Fibroblast of pulmonary artery (primary cell): ENCODE results near the gene GREB1L.

Source experiments
- DNase-seq: peaks from one replicate; pipeline ENCODE4 v3.0.0-alpha.2; 2010; ENCODE audit warnings: low read depth
- H3K4me3 ChIP-seq: replicated peaks from 2 replicates; pipeline ENCODE4 v1.5.1; 2011; ENCODE audit warnings: low read depth, mild to moderate bottlenecking, control low read depth, low read length, moderate library complexity
- TF ChIP-seq, protein P1 (sequence below): IDR thresholded peaks from 2 replicates; pipeline ENCODE4 v1.5.1; 2011; ENCODE audit warnings: mild to moderate bottlenecking, control low read depth, low read length, inconsistent platforms; ENCODE audit errors: missing control alignments

GREB1L gene

DNA sequence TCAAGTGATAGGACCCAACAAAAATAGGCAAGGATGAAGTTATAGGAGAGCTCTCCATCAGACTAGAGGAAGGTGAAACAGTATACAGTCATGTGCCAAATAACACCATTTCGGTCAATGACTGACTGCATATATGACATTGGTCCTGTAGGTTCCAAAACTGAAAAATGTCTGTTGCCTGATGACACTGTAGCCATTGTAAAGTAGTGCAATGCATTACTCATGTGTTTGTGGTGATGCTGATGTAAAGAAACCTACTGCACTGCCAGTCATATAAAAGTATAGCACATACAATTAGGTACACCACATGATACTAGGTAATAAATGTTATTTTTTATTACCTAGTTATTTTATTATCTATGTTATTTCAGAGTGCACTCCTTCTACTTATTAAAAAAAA is 147.9 kb downstream of the GREB1L start:
- no peak for DNase-seq
- TF ChIP-seq, protein P1, sequence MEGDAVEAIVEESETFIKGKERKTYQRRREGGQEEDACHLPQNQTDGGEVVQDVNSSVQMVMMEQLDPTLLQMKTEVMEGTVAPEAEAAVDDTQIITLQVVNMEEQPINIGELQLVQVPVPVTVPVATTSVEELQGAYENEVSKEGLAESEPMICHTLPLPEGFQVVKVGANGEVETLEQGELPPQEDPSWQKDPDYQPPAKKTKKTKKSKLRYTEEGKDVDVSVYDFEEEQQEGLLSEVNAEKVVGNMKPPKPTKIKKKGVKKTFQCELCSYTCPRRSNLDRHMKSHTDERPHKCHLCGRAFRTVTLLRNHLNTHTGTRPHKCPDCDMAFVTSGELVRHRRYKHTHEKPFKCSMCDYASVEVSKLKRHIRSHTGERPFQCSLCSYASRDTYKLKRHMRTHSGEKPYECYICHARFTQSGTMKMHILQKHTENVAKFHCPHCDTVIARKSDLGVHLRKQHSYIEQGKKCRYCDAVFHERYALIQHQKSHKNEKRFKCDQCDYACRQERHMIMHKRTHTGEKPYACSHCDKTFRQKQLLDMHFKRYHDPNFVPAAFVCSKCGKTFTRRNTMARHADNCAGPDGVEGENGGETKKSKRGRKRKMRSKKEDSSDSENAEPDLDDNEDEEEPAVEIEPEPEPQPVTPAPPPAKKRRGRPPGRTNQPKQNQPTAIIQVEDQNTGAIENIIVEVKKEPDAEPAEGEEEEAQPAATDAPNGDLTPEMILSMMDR: no peak

DNA sequence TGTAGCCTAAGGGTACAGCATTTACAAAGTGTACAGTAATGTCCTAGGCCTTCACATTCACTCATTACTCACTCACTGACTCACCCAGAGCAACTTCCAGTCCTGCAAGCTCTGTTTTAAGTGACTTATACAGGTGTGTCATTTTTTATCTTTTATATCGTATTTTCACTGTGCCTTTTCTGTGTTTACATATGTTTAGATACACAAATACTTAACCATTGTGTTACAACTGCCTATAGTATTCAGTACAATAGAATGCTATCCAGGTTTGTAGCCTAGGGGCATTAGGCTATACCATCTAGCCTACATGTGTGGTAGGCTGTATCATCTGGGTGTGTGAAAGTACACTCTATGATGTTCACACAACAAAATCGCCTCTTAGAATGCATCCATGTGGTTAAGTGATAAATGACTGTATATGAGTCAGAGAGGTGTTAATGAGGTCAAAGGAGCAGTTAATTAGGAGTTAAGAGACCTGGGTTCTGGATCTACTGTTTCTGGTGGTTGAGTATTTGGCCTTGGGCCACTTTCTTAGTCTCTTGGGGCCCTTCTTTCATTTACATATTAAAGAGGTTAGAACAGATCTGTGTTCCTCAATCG is 149.1 kb downstream of the GREB1L start:
- peak; percentile 21 for DNase-seq
- no peak overlapping the region for H3K4me3 ChIP-seq
- TF ChIP-seq, protein P1: no peak

More for the DNA sequence above, 147.9 kb downstream of the GREB1L start:
- H3K4me3 ChIP-seq: no peak overlapping the region

DNA sequence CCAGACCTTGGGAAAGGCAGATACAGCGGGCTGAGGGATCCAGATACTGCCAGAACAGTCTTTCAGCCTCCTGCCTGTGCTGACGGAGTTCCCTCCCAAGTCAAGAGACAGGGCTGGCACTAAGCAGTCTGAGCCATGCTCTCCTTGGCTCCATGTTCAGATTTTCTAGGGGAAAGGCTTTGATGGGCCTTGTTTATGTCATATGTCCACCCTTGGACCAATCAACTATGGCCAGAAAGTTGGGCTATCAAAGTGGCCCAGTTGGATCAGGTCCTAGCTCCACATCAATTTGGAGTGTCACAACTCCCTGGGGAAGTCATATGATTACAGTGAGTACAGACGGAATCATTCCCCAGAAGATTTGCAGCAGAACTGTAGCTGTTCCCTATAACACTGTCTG is 152.0 kb downstream of the GREB1L start:
- TF ChIP-seq, protein P1: no peak
- H3K4me3 ChIP-seq: no peak overlapping the region
- DNase-seq: no peak

DNA sequence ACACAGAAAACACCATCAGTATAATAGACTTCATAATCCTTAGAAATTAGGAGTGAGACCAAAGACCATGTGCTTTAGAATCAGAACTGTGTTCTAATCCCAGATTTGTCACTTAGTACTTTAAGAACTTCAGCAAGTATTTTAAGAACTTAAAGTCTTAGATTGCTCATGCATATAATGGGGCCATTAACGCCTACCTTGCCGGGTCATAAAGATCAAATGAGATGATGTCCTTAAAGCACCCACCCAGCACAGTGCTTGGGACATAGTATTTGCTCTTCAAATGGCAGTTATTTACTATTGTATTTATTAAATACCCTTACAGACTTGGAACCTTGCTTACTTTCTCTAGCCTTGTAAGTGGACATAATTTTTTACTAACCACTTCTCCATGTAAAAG is 156.1 kb downstream of the GREB1L start:
- TF ChIP-seq, protein P1: no peak
- no peak overlapping the region for H3K4me3 ChIP-seq
- DNase-seq: no peak

DNA sequence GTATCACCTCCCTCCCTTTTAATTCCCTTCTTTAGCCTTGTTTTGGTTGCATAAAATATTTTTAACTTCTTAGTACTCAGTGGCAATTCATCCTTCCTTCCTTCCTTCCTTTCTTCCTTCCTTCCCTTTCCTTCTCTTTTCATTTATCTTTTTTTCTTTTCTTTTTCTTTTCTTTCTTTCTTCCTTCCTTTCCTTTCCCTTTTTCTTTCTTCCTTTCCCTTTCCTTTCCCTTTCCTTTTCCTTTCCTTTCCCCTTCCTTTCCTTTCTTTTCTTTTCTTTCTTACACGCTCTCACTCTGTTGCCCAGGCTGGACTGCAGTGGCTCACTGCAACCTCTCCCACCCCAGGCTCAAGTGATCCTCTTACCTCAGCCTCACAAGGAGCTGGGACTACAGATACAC is 160.2 kb downstream of the GREB1L start:
- TF ChIP-seq, protein P1: no peak
- H3K4me3 ChIP-seq: no peak overlapping the region
- DNase-seq: no peak

DNA sequence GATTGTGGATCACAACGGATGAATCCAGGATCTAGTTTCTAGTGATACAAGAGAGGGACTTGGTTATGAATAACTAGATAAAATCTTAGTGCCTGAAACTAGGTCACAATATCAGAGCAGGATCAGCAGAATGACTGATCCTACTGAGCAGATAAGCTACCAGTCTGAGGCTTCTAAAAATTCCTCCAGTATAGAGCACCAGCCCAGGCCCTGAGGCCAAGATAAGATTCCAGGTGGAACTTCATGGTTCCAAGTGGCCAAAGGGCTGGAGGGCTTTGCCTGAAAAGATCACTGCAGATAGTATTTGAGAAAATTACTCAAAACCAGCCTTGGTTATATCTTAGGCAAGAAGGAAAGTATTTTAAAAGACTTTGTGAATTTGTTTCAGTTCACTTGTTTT is 162.4 kb downstream of the GREB1L start:
- no peak overlapping the region for H3K4me3 ChIP-seq
- TF ChIP-seq, protein P1: no peak
- no peak for DNase-seq

DNA sequence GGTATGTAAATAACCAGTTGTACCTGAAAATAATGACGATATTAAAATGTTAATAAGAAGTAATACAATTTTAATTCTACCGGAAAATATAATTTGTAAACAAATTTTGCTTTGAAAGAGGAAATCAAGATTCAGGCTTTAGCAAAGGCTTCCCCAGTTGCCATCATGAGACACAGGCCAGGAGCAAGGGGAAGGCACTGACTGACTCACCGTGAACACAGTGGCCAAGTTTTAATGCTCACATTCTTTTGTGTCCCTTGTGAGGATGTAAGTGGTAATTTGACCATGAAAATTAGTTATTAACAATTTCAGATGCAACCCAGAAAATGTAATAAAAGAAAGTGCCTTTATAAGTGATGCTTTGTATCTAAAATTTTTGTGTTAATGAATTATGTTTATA is 164.1 kb downstream of the GREB1L start:
- no peak for DNase-seq
- TF ChIP-seq, protein P1: no peak
- no peak overlapping the region for H3K4me3 ChIP-seq
